Measurements from ENCODE around the gene FYCO1.
A peak's percentile ranks its signal among the peaks of the same experiment; 100 is the strongest.

Gene FYCO1

DNA sequence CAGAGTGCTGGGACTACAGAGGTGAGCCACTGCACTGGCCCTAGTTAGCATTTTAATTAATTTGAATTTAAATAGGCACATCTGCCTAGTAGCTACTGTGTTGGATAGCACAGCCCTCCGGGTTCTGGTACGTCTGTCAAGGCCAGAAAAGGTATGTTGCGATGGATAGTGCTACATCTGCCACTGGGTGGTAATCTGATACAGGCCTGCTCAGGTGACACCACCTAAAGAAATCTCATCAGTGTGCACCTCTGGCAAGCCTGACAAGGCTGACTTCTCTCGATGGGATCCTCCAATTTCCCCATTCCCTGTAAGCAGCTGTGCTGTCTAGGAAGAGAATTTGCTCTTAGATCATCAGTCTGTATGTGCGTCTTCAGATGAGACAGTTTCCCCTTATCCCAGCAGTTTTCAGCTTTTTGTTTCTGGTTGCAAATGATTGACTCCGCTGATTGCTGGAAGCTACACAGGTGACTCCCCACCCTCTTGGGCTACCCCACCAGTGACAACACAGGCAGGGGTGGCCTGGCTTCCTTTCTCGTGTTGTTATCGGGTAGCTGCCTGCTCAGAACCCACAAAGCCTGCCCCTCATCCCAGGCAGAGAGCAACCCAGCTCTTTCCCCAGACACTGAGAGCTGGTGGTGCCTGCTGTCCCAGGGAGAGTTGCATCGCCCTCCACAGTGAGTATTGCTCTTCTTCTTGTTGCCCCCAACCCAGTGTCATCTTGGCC is 109.5 kb downstream of the FYCO1 start, which contains the start of gene CCR9:
Gene CCR9 (plus strand): TSS at position 565 of the 727 bp plus-strand sequence. CDS start 8,391 bp downstream, outside the sequence.
- no peak for DNase-seq (ENCODE audit: low read depth)

DNA sequence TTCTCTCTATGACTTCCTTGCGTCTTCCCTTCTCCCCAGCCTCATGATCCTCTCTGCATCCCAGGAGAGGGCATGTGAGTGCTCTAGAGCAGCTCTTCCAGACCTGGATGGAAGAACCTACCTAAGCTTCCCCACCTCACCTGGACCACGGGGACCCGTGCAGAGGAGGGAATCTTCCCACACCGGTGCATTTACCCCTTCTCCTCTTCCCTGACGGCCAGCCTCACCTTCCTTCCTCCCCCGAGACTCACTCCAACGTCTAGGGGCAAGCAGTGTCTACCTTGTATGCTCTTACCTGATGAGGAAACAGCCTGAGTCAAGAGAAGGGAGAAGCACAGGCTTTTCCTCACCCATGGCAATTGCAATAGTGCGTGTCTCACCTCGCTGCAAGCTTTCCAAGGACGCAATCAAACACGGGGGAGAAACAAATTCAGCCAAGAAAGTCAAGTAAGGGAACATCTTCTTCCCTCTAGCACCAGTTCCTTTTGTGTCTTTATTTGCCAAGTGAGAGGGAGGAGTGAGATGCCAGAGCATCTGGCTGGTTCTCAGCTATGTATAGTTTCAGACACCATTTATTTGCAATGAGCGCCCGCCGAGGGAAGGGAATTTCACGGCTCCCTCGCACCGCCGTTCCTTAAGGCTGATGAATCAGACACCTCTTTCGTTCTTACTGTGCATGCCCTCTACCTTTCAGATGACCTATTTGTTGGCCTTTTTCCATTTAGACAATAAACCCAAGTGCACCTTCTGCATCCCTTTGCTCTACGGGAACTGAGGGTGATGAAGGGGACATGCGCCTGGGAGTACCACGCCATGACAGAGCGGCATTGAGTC is 111.0 kb downstream of the FYCO1 start:
- no peak for DNase-seq (ENCODE audit: low read depth)

DNA sequence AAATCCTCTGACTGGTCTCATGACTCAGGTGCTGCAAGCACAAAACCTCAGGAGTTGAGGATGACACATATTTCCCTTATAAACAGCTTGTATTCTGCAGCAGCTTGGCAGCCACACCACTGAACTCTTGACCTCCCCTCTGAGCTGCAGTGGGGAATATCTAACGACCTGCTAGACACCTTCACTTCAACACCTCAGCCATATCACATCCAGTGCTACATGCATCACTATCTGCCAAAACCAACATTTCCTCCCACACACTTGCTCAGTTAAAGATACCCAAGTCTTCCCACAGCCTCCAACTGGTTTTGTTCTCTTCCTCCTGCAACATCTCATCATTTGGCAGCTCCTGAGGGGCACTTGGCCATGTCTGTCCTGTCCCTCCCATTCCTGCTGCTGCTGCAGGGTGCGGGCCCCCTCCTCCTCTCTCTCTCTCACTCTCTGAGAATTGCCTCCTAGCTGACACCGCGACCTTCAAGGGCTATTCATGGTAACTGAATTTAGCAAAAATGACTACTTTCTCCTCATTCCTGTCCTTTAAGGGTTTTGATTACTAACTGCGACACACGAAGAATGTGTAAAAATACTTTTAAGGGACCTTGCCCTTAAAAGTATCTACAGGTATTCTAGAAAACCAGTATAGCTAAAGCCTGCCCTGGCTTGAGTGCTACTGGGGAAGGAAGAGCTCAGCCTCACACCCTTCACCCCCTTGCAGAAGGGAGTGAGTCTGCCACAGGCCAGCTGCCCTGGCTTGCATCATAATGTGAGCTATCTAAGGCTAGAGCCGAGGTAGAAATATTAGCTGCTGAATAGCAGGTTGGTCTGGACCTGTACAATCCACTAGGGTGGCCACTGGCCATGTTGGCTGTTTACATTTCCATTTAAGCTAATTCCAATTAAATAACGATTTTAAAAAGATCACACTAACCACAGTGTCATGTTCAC is 114.3 kb downstream of the FYCO1 start:
- DNase-seq (ENCODE audit: low read depth): no peak

DNA sequence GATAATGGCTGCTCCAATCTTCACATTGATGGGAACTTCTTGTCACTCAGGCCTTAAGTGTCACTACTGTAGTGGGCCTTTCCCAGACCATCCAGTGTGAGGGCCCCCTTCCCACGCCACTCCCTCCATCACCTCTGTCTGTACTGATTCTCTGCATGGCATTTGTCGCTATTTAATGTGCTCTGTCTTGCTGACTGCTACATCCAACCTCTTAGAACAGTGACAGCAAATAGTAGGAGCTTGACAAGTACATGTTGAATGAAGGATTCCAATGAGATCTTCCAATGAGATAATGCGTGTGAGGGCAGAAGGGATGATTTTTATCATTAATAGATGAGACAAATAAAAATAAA is 114.9 kb downstream of the FYCO1 start:
- DNase-seq (ENCODE audit: low read depth): no peak

DNA sequence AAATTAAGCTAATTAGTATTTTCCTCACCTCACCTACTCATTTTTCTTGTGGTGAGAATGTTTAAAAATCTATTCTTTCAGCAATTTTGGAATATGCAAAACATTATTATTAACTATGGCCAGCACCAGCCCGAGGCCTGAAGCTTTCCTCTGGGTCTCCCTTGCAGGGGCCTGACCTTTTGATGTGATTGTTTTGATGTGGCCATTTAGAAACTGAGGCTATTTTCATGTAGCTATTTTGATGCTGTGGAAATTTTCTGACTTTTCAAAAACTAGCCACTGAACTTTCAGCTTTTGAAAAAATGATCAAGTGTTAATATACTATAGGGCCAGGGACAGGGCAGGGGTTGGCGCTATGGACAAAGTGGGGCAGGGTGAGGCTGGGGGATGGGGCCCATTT is 117.5 kb downstream of the FYCO1 start:
- no peak for DNase-seq (ENCODE audit: low read depth)

DNA sequence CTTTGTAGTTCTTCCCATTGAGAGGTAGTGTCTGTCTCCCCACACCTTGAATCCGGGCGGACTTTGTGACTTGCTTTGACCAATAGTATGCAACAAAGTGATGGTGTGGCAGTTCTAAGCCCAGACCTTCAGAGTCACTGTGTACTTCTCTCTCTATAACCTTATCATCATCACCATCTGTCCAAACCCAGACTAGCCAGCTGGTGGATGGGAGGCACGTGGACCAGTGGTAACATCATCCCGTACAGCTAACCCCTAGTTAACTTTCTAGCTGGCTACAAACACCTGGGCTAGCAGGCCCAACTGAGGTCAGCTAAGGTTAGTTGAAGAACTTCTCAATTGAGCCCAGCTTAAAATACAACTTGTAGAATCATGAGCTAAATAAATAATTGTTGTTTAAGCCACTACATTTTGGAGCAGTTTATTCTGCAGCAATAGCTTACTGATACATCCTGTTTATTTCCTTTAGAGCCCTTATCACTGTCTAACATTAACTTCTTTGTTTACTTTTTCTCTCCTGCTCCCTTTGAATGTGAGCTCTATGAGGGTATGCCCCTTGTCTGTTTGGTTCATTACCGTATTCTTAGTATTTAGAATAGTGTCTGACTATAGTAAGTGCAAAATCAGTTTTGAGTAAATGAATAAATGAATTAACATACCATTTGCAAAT is 120.8 kb downstream of the FYCO1 start:
- DNase-seq (ENCODE audit: low read depth): no peak

DNA sequence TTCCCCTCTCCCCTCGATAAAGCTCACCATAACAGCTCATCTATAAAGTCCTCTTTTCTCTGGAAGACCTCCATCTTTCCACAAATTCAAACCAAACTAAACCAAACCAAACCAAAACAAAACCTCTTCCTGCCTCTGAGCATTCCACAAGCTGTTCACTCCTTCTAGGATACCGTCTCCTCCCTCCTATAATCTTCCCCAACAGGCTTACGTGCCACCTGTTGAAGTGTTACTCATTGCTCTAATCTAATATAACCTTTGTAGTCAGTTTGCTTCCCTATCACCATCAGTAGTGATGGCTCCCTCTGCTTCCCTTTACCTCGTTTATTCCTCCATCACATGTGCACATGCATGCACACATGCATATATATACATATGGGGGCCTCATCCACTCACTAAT is 122.0 kb downstream of the FYCO1 start:
- DNase-seq (ENCODE audit: low read depth): no peak

DNA sequence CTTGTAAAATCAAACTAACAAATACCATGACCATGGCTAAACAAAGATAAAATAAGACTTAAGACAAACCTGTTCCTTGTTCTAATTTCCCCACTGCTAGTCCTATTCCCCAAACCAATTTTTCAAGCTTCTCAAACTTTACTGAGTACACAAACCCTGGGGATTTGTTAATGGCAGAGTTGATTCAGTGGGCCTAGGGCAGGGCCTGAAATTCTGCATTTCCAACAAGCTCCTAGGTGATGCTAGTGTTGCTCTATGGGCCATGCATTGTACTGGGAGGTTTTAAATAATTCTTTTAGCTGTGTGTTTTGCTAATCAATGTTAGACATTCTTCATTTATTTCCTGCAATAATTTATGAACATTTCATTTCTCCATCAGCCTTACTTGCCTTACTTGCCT is 122.6 kb downstream of the FYCO1 start:
- DNase-seq (ENCODE audit: low read depth): no peak

DNA sequence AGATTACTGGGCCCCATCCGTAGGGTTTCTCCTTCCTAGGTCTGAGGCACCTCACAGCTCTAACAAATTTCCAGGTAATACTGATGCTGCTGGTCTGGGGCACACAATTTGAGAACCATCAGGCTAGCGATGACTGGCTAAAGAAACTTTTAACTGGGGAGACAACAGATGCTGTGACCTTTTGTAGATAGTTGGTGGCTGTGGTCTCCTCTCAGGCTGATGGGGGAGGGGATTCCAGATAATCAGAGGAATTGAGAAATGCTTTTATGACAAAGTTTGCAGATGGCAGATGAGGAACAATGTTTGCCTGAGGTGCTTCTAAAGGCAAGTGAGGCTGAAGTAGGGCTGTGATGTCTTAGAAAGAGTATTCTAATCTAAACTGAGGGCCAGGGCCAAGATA is 123.1 kb downstream of the FYCO1 start:
- DNase-seq (ENCODE audit: low read depth): no peak

DNA sequence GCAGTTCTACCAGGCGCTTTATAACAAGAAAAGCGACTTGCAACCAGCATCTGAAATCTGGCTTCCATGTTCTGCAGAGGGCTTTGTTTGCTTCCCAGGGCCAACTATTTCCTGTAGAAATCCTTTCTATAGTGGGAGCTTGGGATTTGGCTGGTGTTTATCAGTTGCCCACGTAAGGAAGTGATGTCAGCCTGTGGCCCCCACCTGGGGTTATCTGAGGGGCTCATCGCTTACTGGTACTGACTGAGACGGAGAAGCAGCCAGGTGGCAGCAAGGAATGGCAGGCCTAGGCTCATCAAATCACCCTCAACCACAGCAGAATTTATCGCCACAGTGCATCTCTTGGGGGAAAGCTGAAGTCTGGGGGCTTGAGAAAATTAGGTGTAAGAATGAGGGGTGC is 123.8 kb downstream of the FYCO1 start:
- no peak for DNase-seq (ENCODE audit: low read depth)

DNA sequence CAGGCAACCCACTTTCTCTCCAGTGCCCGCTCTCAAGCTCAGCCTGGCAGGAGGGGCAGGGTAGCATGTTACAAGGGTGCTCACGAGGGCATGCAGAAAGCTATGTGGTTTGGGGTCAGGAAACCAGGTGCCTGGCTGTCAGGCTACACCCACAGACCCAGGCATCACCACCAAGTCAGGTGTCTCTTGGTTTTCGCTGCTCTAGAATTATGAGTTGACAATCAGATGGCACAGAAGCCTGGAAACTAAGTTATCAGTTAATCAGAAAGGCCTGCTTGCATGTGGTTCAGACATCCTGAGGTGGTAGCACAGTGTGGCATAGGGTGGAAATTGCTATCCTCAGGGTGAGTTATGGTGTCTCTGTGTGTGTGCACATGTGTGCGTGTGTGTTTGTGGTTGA is 125.5 kb downstream of the FYCO1 start:
- peak; percentile 40 for DNase-seq (ENCODE audit: low read depth)

DNA sequence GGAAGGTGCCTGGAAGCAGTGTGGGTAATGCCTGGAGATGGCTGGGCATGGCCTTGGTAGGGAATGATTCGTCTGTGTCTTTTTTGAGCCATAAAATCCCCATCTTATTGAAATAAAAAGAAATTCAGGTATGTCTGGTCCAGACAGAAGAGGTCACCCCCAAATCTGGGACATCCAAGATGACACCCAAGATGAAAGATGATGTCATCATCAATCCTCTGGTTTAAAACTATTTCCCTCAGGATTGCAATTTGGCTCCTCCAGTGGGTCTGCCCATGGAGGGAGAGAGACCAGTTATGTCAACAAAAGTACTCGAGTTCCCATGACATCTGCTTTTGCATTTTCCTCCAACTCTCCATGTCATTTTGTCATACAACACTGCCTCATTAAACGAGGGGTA is 126.0 kb downstream of the FYCO1 start:
- no peak for DNase-seq (ENCODE audit: low read depth)

DNA sequence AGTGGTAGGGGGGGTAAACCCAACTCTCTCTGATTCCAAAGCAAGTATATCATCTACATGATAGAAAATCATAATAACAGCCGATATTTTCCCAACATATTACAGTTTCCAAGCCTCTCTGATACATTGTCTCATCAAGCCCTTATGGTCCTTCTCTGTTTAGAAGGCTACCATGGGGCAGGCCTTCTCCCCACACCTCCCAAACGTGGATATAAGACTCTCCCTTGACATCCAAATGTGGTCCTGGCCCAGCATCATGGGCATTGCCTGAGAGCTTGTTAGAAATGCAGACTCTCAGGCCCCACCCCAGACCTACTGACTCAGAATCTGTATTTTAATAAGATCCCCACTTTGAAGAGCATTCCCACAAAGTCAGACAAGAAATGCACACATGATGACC is 127.0 kb downstream of the FYCO1 start:
- DNase-seq (ENCODE audit: low read depth): no peak

DNA sequence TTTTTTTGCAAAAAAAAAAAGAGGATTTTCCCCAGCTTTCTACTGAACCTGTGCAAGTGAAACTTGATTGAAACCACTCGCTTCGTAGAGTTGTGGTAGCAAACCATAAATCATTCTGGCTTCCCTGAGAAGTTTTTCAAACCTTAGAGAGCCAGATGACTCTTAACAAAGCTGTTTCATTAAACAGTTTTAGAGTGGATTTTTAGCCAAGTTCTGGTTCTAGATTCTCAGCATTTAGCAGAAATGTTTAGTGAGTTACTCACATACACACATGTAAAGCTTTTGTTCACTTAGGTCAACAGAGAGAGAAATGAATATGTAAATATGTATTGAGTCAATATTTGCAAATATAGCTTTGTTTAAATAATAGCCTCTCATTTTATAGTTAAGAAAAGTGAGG is 127.4 kb downstream of the FYCO1 start:
- no peak for DNase-seq (ENCODE audit: low read depth)
